ENCODE results near the gene DPP7.
"Not testable (repeated sequence)": the region's sequence is repeated elsewhere in the genome, so short reads cannot be mapped to it uniquely, and the experiment has no call there.

DPP7 gene

GRCh38 chr9:137127301-137128157 lies 13.0 kb upstream of the DPP7 start:
- Histone ChIP-seq H3K27ac (ENCODE audit: low read depth, low read length, severe bottlenecking) (no peak overlapping the region), H3K4me1 (ENCODE audit: control insufficient read depth, insufficient read depth, low read length, poor library complexity, severe bottlenecking) (peaks cover 17% of the 10 kb centered on the region), H3K4me3 (ENCODE audit: extremely low read depth, insufficient read depth, low read length, poor library complexity, severe bottlenecking) (peak overlapping the region; percentile 77), H3K36me3 (ENCODE audit: control insufficient read depth, insufficient read depth, low read length) (peaks cover 2% of the 10 kb centered on the region), H3K9me3 (ENCODE audit: control insufficient read depth, low read length) (no peaks in the 10 kb centered on the region)
- WGBS, 2 experiments (ENCODE audit: insufficient coverage in 2 of 2): 76 to 84% methylated on average over 15 to 17 of the region's 24 CpGs

- peaks cover 17% of the 10 kb centered on the region for H3K4me1 ChIP-seq (ENCODE audit: control insufficient read depth, insufficient read depth, low read length, poor library complexity, severe bottlenecking)
- no peaks in the 10 kb centered on the region for H3K9me3 ChIP-seq (ENCODE audit: control insufficient read depth, low read length)
- no peak overlapping the region for H3K27ac ChIP-seq (ENCODE audit: low read depth, low read length, severe bottlenecking)
- peaks cover 2% of the 10 kb centered on the region for H3K36me3 ChIP-seq (ENCODE audit: control insufficient read depth, insufficient read depth, low read length)
- WGBS, 2 experiments (ENCODE audit: insufficient coverage in 2 of 2): 80 to 100% methylated on average over 1 to 3 of the region's 3 CpGs
- H3K4me3 ChIP-seq (ENCODE audit: extremely low read depth, insufficient read depth, low read length, poor library complexity, severe bottlenecking): no peak overlapping the region
Observed at GRCh38 chr9:137126786-137127185, 12.3 kb upstream of the DPP7 start.

GRCh38 chr9:137123952-137124462 lies 9.5 kb upstream of the DPP7 start:
- 92 to 93% methylated on average over 3 to 4 of the region's 5 CpGs for WGBS, 2 experiments (ENCODE audit: insufficient coverage in 2 of 2)
- peaks cover 17% of the 10 kb centered on the region for H3K4me1 ChIP-seq (ENCODE audit: control insufficient read depth, insufficient read depth, low read length, poor library complexity, severe bottlenecking)
- H3K4me3 ChIP-seq (ENCODE audit: extremely low read depth, insufficient read depth, low read length, poor library complexity, severe bottlenecking); H3K9me3 ChIP-seq (ENCODE audit: control insufficient read depth, low read length); H3K27ac ChIP-seq (ENCODE audit: low read depth, low read length, severe bottlenecking); H3K36me3 ChIP-seq (ENCODE audit: control insufficient read depth, insufficient read depth, low read length): not testable (repeated sequence)

- no peak overlapping the region for H3K27ac ChIP-seq (ENCODE audit: low read depth, low read length, severe bottlenecking)
- WGBS, 2 experiments (ENCODE audit: insufficient coverage in 2 of 2): 83 to 90% methylated on average over 3 to 4 of the region's 5 CpGs
- H3K36me3 ChIP-seq (ENCODE audit: control insufficient read depth, insufficient read depth, low read length): peaks cover 2% of the 10 kb centered on the region
- peaks cover 13% of the 10 kb centered on the region for H3K4me1 ChIP-seq (ENCODE audit: control insufficient read depth, insufficient read depth, low read length, poor library complexity, severe bottlenecking)
- H3K9me3 ChIP-seq (ENCODE audit: control insufficient read depth, low read length): no peaks in the 10 kb centered on the region
- H3K4me3 ChIP-seq (ENCODE audit: extremely low read depth, insufficient read depth, low read length, poor library complexity, severe bottlenecking): no peak overlapping the region
Observed at GRCh38 chr9:137123468-137123837, 8.9 kb upstream of the DPP7 start.

- WGBS, 2 experiments (ENCODE audit: insufficient coverage in 2 of 2): 92 to 94% methylated on average over 12 to 13 of the region's 16 CpGs
- not testable (repeated sequence) for H3K4me1 ChIP-seq (ENCODE audit: control insufficient read depth, insufficient read depth, low read length, poor library complexity, severe bottlenecking); H3K9me3 ChIP-seq (ENCODE audit: control insufficient read depth, low read length); H3K4me3 ChIP-seq (ENCODE audit: extremely low read depth, insufficient read depth, low read length, poor library complexity, severe bottlenecking); H3K27ac ChIP-seq (ENCODE audit: low read depth, low read length, severe bottlenecking); H3K36me3 ChIP-seq (ENCODE audit: control insufficient read depth, insufficient read depth, low read length)
Observed at GRCh38 chr9:137122796-137123467, 8.4 kb upstream of the DPP7 start.

GRCh38 chr9:137121927-137122795 lies 7.6 kb upstream of the DPP7 start:
- WGBS, 2 experiments (ENCODE audit: insufficient coverage in 2 of 2): 80 to 83% methylated on average over 8 to 13 of the region's 25 CpGs
- H3K4me3 ChIP-seq (ENCODE audit: extremely low read depth, insufficient read depth, low read length, poor library complexity, severe bottlenecking); H3K9me3 ChIP-seq (ENCODE audit: control insufficient read depth, low read length); H3K27ac ChIP-seq (ENCODE audit: low read depth, low read length, severe bottlenecking); H3K36me3 ChIP-seq (ENCODE audit: control insufficient read depth, insufficient read depth, low read length); H3K4me1 ChIP-seq (ENCODE audit: control insufficient read depth, insufficient read depth, low read length, poor library complexity, severe bottlenecking): not testable (repeated sequence)

GRCh38 chr9:137118092-137118603 lies 3.6 kb upstream of the DPP7 start:
- H3K4me3 ChIP-seq (ENCODE audit: extremely low read depth, insufficient read depth, low read length, poor library complexity, severe bottlenecking); H3K36me3 ChIP-seq (ENCODE audit: control insufficient read depth, insufficient read depth, low read length); H3K4me1 ChIP-seq (ENCODE audit: control insufficient read depth, insufficient read depth, low read length, poor library complexity, severe bottlenecking); H3K9me3 ChIP-seq (ENCODE audit: control insufficient read depth, low read length); H3K27ac ChIP-seq (ENCODE audit: low read depth, low read length, severe bottlenecking): not testable (repeated sequence)
- WGBS, 2 experiments (ENCODE audit: insufficient coverage in 2 of 2): 88 to 95% methylated on average over 4 to 8 of the region's 12 CpGs

GRCh38 chr9:137117269-137117731 lies 2.8 kb upstream of the DPP7 start:
- H3K27ac ChIP-seq (ENCODE audit: low read depth, low read length, severe bottlenecking): no peak overlapping the region
- 87 to 90% methylated on average over 8 of the region's 15 CpGs for WGBS, 2 experiments (ENCODE audit: insufficient coverage in 2 of 2)
- H3K4me3 ChIP-seq (ENCODE audit: extremely low read depth, insufficient read depth, low read length, poor library complexity, severe bottlenecking): no peak overlapping the region
- no peaks in the 10 kb centered on the region for H3K9me3 ChIP-seq (ENCODE audit: control insufficient read depth, low read length)
- H3K36me3 ChIP-seq (ENCODE audit: control insufficient read depth, insufficient read depth, low read length): no peaks in the 10 kb centered on the region
- no peaks in the 10 kb centered on the region for H3K4me1 ChIP-seq (ENCODE audit: control insufficient read depth, insufficient read depth, low read length, poor library complexity, severe bottlenecking)

GRCh38 chr9:137116728-137117127 lies 2.2 kb upstream of the DPP7 start:
- Histone ChIP-seq H3K4me1 (ENCODE audit: control insufficient read depth, insufficient read depth, low read length, poor library complexity, severe bottlenecking) (no peaks in the 10 kb centered on the region), H3K9me3 (ENCODE audit: control insufficient read depth, low read length) (no peaks in the 10 kb centered on the region), H3K27ac (ENCODE audit: low read depth, low read length, severe bottlenecking) (peak overlapping the region; percentile 41), H3K4me3 (ENCODE audit: extremely low read depth, insufficient read depth, low read length, poor library complexity, severe bottlenecking) (no peak overlapping the region), H3K36me3 (ENCODE audit: control insufficient read depth, insufficient read depth, low read length) (no peaks in the 10 kb centered on the region)
- WGBS, 2 experiments (ENCODE audit: insufficient coverage in 2 of 2): 87 to 88% methylated on average over 16 of the region's 17 CpGs

- Histone ChIP-seq H3K27ac (ENCODE audit: low read depth, low read length, severe bottlenecking) (no peak overlapping the region), H3K4me3 (ENCODE audit: extremely low read depth, insufficient read depth, low read length, poor library complexity, severe bottlenecking) (no peak overlapping the region), H3K9me3 (ENCODE audit: control insufficient read depth, low read length) (no peaks in the 10 kb centered on the region), H3K36me3 (ENCODE audit: control insufficient read depth, insufficient read depth, low read length) (no peaks in the 10 kb centered on the region), H3K4me1 (ENCODE audit: control insufficient read depth, insufficient read depth, low read length, poor library complexity, severe bottlenecking) (no peaks in the 10 kb centered on the region)
- WGBS, 2 experiments (ENCODE audit: insufficient coverage in 2 of 2): 48 to 68% methylated on average over 4 to 5 of the region's 6 CpGs
Observed at GRCh38 chr9:137116027-137116507, 1.5 kb upstream of the DPP7 start.
